AG04449 (cell line): ENCODE data around the gene SRPK2.

ENCODE experiments used
- CTCF ChIA-PET: fragments of 350-600 bp; formaldehyde crosslinking; extraction: SDS; loops from one replicate; lab custom pipeline; 2021; ENCODE audit warnings: antibody characterized with exemption; lab: Yijun Ruan, JAX
- POLR2A ChIA-PET: fragments of 400-600, 350-600 bp; formaldehyde crosslinking; extraction: SDS; loops from one replicate; lab custom pipeline; 2020; ENCODE audit warnings: antibody characterized with exemption, inconsistent platforms; lab: Yijun Ruan, JAX
- DNase-seq: peaks from one replicate; pipeline ENCODE4 v3.0.0-alpha.2; 2010; ENCODE audit warnings: low read depth, low spot score
- H3K4me3 ChIP-seq: 2 replicates; pipeline ENCODE4 v1.5.1; 2011; ENCODE audit warnings: low read depth, mild to moderate bottlenecking, control low read depth, low read length
- CTCF ChIP-seq: IDR thresholded peaks from one replicate; pipeline ENCODE4 v1.5.1; 2011; ENCODE audit warnings: mild to moderate bottlenecking, moderate library complexity, low read length, control low read depth, inconsistent platforms; ENCODE audit not compliant: insufficient read depth; ENCODE audit errors: missing control alignments

SRPK2 gene

GRCh38 chr7:105122619-105123018 lies 266.1 kb downstream of the SRPK2 start:
- H3K4me3 ChIP-seq: no peak overlapping the region
- ChIA-PET POLR2A (no interaction called here), CTCF (interaction anchor here (0.7 to 1.6 kb wide), 3 partner anchors 9 to 142 kb away, joined by 4 to 5 read pairs (median 4); no protein-coding TSS in a partner anchor)
- no peak for DNase-seq
- TF ChIP-seq CTCF: no peak

- no peak for TF ChIP-seq CTCF
- DNase-seq: no peak
- CTCF ChIA-PET: interaction anchor here (1.1 to 2.7 kb wide), 5 partner anchors 10 to 413 kb away, joined by 3 to 8 read pairs (median 4); partner anchors contain the start of gene RINT1
- POLR2A ChIA-PET: no interaction called here
- H3K4me3 ChIP-seq: no peak overlapping the region
Observed at GRCh38 chr7:105118612-105119600, 269.8 kb downstream of the SRPK2 start.

GRCh38 chr7:105112440-105113418 lies 276.0 kb downstream of the SRPK2 start:
- no peak overlapping the region for H3K4me3 ChIP-seq
- ChIA-PET POLR2A (no interaction called here), CTCF (interaction anchor here (0.8 kb wide), 1 partner anchor 10 kb away, joined by 4 read pairs; no protein-coding TSS in a partner anchor)
- TF ChIP-seq CTCF: no peak
- DNase-seq: no peak

- no peak for TF ChIP-seq CTCF
- no peak for DNase-seq
- ChIA-PET POLR2A (no interaction called here), CTCF (no interaction called here)
- H3K4me3 ChIP-seq: no peak overlapping the region
Observed at GRCh38 chr7:105107458-105107857, 281.3 kb downstream of the SRPK2 start.

- H3K4me3 ChIP-seq: no peak overlapping the region
- TF ChIP-seq CTCF: no peak
- DNase-seq: no peak
- POLR2A ChIA-PET: no interaction called here
- CTCF ChIA-PET: interaction anchor here (1.2 kb wide), 1 partner anchor 128 kb away, joined by 3 read pairs; no protein-coding TSS in a partner anchor
Observed at GRCh38 chr7:105106473-105106872, 282.2 kb downstream of the SRPK2 start.
